DOHH2 (cell line): Measurements from ENCODE around the gene RPH3AL.
"Not testable (repeated sequence)": the region's sequence is repeated elsewhere in the genome, so short reads cannot be mapped to it uniquely, and the experiment has no call there.

Source experiments
- H3F3A ChIP-seq: fragments of 200-600 bp; sonication (generic), shearing (Covaris generic); 2 replicates; pipeline ENCODE4 v1.6.0; 2016; ENCODE audit warnings: antibody characterized with exemption, mild to moderate bottlenecking; ENCODE audit not compliant: control insufficient read depth, insufficient read depth
- H3K27ac ChIP-seq: fragments of 200-600 bp; sonication (generic); 2 replicates; pipeline ENCODE4 v1.5.1; 2014; ENCODE audit warnings: low read depth, mild to moderate bottlenecking, low read length, moderate library complexity
- H3K27me3 ChIP-seq: fragments of 200-600 bp; sonication (generic); 2 replicates; pipeline ENCODE4 v1.6.1; 2014; ENCODE audit warnings: mild to moderate bottlenecking, low read length, mixed read lengths; ENCODE audit not compliant: control insufficient read depth
- H3K36me3 ChIP-seq: fragments of 200-600 bp; sonication (generic); 2 replicates; pipeline ENCODE4 v1.6.1; 2014; ENCODE audit warnings: mild to moderate bottlenecking, low read length, moderate library complexity, mixed read lengths; ENCODE audit not compliant: control insufficient read depth
- H3K4me1 ChIP-seq: fragments of 200-600 bp; sonication (generic); 2 replicates; pipeline ENCODE4 v1.6.1; 2014; ENCODE audit warnings: mild to moderate bottlenecking, low read length, mixed read lengths; ENCODE audit not compliant: control insufficient read depth
- H3K4me2 ChIP-seq: fragments of 200-600 bp; sonication (generic); 2 replicates; pipeline ENCODE4 v1.6.0; 2014; ENCODE audit warnings: mild to moderate bottlenecking, low read length, moderate library complexity
- H3K4me3 ChIP-seq: fragments of 200-600 bp; sonication (generic); 2 replicates; pipeline ENCODE4 v1.5.1; 2014; ENCODE audit warnings: mild to moderate bottlenecking, low read length, mixed read lengths
- H3K79me2 ChIP-seq: fragments of 200-600 bp; sonication (generic); 2 replicates; pipeline ENCODE4 v1.6.1; 2014; ENCODE audit warnings: mild to moderate bottlenecking, low read length, mixed read lengths; ENCODE audit not compliant: control insufficient read depth
- H3K9me2 ChIP-seq: fragments of 200-600 bp; sonication (generic); replicated peaks from 2 replicates; pipeline ENCODE4 v1.6.1; 2014; ENCODE audit warnings: mild to moderate bottlenecking, low read length, mixed read lengths; ENCODE audit not compliant: control insufficient read depth
- H3K9me3 ChIP-seq: fragments of 200-600 bp; sonication (generic); 2 replicates; pipeline ENCODE4 v1.6.1; 2014; ENCODE audit warnings: antibody characterized with exemption, low read length, mixed read lengths; ENCODE audit not compliant: control insufficient read depth, insufficient read depth
- H4K20me1 ChIP-seq: fragments of 200-600 bp; sonication (generic); 2 replicates; pipeline ENCODE4 v1.6.0; 2014; ENCODE audit warnings: low read depth, mild to moderate bottlenecking, antibody characterized with exemption, low read length, moderate library complexity; ENCODE audit not compliant: control insufficient read depth, insufficient read depth
- EZH2phosphoT487 ChIP-seq: fragments of 200-600 bp; sonication (generic); IDR thresholded peaks from 2 replicates; pipeline ENCODE4 v1.6.1; 2017; ENCODE audit warnings: borderline replicate concordance, mild to moderate bottlenecking, antibody characterized with exemption, low read length, moderate library complexity, mixed read lengths
- TF ChIP-seq, protein P1 (sequence below): fragments of 200-600 bp; sonication (generic); IDR thresholded peaks from one replicate; pipeline ENCODE4 v1.5.1; 2014; ENCODE audit warnings: antibody characterized with exemption, mild to moderate bottlenecking, low read depth, low read length; ENCODE audit not compliant: poor library complexity, severe bottlenecking

The RPH3AL gene

DNA sequence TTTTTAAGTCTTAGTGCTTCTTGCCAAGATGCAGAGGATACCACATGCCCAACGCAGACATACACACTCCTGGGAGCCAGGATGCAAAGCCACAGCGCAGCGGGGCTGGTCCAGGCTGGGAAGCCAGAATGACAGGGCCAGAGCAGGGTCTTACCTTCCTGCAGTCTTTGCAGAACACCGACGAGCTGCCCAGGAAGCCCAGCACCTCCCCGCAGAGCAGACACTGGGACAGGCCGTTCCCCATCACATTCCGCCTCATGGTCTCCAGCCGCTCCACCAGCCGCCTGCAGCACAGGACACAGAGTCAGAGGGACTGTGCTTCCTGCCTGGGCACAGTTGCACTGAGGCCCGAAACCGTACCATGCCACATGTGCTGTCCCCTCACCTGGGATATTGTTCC, 33.3 kb downstream of the RPH3AL start:
- peaks cover 4% of the 10 kb centered on the region; the same call in 1 of the 2 replicates for H3K9me3 ChIP-seq
- H3K79me2 ChIP-seq, result no peaks in the 10 kb centered on the region
- H3K4me2 ChIP-seq, result no peak overlapping the region
- no peak overlapping the region for H3K27ac ChIP-seq
- H3K4me1 ChIP-seq, result no peaks in the 10 kb centered on the region
- H3F3A ChIP-seq, result no peaks in the 10 kb centered on the region
- no peak for TF ChIP-seq EZH2phosphoT487
- TF ChIP-seq, protein P1, sequence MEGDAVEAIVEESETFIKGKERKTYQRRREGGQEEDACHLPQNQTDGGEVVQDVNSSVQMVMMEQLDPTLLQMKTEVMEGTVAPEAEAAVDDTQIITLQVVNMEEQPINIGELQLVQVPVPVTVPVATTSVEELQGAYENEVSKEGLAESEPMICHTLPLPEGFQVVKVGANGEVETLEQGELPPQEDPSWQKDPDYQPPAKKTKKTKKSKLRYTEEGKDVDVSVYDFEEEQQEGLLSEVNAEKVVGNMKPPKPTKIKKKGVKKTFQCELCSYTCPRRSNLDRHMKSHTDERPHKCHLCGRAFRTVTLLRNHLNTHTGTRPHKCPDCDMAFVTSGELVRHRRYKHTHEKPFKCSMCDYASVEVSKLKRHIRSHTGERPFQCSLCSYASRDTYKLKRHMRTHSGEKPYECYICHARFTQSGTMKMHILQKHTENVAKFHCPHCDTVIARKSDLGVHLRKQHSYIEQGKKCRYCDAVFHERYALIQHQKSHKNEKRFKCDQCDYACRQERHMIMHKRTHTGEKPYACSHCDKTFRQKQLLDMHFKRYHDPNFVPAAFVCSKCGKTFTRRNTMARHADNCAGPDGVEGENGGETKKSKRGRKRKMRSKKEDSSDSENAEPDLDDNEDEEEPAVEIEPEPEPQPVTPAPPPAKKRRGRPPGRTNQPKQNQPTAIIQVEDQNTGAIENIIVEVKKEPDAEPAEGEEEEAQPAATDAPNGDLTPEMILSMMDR, result no peak
- H3K36me3 ChIP-seq, result no peaks in the 10 kb centered on the region
- H3K27me3 ChIP-seq, result no peaks in the 10 kb centered on the region
- no peaks in the 10 kb centered on the region for H3K9me2 ChIP-seq
- H4K20me1 ChIP-seq, result no peaks in the 10 kb centered on the region
- H3K4me3 ChIP-seq, result no peak overlapping the region

DNA sequence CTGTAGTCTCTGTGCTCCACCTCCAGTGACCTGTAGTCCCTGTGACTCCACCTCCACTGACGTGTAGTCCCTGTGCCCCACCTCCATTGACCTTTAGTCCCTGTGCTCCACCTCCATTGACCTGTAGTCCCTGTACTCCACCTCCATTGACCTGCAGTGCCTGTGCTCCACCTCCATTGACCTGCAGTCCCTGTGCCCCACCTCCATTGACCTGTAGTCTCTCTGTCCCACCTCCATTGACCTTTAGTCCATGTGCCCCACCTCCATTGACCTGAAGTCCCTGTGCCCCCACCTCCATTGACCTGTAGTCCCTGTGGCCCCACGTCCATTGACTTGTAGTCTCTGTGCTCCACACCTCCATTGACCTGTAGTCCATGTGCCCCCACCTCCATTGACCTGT, 35.5 kb downstream of the RPH3AL start:
- H3F3A ChIP-seq, H3K4me3 ChIP-seq, H3K4me1 ChIP-seq, H3K9me3 ChIP-seq, H3K4me2 ChIP-seq, H3K27ac ChIP-seq, H3K9me2 ChIP-seq, H3K36me3 ChIP-seq, H3K27me3 ChIP-seq, H3K79me2 ChIP-seq, H4K20me1 ChIP-seq: not testable (repeated sequence)

DNA sequence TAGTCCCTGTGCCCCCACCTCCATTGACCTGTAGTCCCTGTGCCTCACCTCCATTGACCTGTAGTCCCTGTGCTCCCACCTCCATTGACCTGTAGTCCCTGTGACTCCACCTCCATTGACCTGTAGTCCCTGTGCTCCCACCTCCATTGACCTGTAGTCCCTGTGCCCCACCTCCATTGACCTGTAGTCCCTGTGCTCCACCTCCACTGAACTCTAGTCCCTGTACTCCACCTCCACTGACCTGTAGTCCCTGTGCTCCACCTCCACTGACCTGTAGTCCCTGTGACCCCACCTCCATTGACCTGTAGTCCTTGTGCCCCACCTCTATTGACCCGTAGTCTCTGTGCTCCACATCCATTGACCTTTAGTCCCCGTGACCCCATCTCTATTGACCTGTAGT, 37.2 kb downstream of the RPH3AL start:
- not testable (repeated sequence) for H3F3A ChIP-seq, H3K27me3 ChIP-seq, H4K20me1 ChIP-seq, H3K9me2 ChIP-seq, H3K9me3 ChIP-seq, H3K27ac ChIP-seq, H3K36me3 ChIP-seq, H3K4me2 ChIP-seq, H3K4me1 ChIP-seq, H3K79me2 ChIP-seq, H3K4me3 ChIP-seq

DNA sequence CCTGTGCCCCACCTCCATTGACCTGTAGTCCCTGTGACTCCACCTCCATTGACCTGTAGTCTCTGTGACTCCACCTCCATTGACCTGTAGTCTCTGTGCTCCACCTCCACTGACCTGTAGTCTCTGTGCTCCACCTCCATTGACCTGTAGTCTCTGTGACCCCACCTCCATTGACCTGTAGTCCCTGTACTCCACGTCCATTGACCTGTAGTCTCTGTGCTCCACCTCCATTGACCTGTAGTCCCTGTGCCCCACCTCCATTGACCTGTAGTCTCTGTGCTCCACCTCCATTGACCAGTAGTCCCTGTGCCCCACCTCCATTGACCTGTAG, 38.0 kb downstream of the RPH3AL start:
- H3K27me3 ChIP-seq, H3K27ac ChIP-seq, H3K36me3 ChIP-seq, H3K4me1 ChIP-seq, H3K9me2 ChIP-seq, H3K4me2 ChIP-seq, H3K4me3 ChIP-seq, H3K79me2 ChIP-seq, H3F3A ChIP-seq, H3K9me3 ChIP-seq, H4K20me1 ChIP-seq: not testable (repeated sequence)

DNA sequence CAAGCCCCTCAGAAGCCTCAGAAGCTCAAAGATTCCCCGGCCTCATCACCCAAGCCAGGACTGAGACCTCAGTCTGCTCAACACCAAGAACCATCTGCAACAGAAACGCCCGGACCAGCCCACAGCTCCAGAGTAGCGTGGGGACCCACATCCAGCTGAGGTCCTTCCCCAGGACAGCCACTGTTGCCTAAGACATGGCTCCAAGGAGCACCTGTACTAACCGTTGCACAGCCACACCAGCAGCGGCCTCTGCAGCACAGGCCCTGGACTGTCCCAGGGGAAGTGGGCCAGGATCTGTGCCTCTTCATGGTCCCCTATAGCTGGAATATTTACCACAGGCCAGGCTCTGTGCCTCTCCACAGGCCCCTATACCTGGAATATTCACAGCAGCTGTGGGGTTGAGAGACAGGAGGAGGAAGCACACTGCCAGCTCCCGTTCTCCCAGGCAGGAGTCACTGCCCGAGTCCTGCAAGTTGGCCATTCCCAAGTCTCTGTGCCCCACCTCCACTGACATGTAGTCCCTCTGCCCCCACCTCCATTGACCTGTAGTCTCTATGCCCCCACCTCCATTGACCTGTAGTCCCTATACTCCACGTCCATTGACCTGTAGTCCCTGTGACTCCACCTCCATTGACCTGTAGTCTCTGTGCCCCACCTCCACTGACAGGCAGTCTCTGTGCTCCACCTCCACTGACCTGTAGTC, 38.5 kb downstream of the RPH3AL start:
- no peaks in the 10 kb centered on the region for H3K79me2 ChIP-seq
- H3K4me2 ChIP-seq, result no peak overlapping the region
- H3K27me3 ChIP-seq, result no peaks in the 10 kb centered on the region
- TF ChIP-seq EZH2phosphoT487, result no peak
- TF ChIP-seq, protein P1, result no peak
- H3K9me3 ChIP-seq, result peaks cover 7% of the 10 kb centered on the region; the same call in 1 of the 2 replicates
- no peaks in the 10 kb centered on the region for H3K36me3 ChIP-seq
- no peaks in the 10 kb centered on the region for H4K20me1 ChIP-seq
- H3K4me1 ChIP-seq, result no peaks in the 10 kb centered on the region
- no peaks in the 10 kb centered on the region for H3K9me2 ChIP-seq
- H3F3A ChIP-seq, result no peaks in the 10 kb centered on the region
- no peak overlapping the region for H3K27ac ChIP-seq
- no peak overlapping the region for H3K4me3 ChIP-seq
